ENCODE measurements around the gene SFMBT2.
"Not testable (repeated sequence)": the region's sequence is repeated elsewhere in the genome, so short reads cannot be mapped to it uniquely, and the experiment has no call there.

DNA sequence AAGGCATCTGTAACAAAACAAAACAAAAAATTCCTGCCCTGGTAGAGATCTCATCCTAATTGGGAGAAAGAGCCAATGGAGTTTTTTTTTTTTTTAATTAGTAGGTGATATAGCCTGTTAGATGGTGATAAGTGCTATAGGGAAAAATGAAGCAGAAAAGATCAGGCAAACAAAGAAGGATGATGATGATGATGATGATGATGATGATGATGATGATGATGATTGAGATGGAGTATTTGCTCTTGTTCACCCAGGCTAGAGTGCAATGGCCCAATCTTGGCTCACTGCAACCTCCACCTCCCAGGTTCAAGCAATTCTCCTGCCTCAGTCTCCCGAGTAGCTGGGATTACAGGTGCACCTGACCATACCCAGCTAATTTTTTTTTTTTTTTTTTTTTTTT is 22.7 kb downstream of the SFMBT2 start:
- TF ChIP-seq, protein P1, sequence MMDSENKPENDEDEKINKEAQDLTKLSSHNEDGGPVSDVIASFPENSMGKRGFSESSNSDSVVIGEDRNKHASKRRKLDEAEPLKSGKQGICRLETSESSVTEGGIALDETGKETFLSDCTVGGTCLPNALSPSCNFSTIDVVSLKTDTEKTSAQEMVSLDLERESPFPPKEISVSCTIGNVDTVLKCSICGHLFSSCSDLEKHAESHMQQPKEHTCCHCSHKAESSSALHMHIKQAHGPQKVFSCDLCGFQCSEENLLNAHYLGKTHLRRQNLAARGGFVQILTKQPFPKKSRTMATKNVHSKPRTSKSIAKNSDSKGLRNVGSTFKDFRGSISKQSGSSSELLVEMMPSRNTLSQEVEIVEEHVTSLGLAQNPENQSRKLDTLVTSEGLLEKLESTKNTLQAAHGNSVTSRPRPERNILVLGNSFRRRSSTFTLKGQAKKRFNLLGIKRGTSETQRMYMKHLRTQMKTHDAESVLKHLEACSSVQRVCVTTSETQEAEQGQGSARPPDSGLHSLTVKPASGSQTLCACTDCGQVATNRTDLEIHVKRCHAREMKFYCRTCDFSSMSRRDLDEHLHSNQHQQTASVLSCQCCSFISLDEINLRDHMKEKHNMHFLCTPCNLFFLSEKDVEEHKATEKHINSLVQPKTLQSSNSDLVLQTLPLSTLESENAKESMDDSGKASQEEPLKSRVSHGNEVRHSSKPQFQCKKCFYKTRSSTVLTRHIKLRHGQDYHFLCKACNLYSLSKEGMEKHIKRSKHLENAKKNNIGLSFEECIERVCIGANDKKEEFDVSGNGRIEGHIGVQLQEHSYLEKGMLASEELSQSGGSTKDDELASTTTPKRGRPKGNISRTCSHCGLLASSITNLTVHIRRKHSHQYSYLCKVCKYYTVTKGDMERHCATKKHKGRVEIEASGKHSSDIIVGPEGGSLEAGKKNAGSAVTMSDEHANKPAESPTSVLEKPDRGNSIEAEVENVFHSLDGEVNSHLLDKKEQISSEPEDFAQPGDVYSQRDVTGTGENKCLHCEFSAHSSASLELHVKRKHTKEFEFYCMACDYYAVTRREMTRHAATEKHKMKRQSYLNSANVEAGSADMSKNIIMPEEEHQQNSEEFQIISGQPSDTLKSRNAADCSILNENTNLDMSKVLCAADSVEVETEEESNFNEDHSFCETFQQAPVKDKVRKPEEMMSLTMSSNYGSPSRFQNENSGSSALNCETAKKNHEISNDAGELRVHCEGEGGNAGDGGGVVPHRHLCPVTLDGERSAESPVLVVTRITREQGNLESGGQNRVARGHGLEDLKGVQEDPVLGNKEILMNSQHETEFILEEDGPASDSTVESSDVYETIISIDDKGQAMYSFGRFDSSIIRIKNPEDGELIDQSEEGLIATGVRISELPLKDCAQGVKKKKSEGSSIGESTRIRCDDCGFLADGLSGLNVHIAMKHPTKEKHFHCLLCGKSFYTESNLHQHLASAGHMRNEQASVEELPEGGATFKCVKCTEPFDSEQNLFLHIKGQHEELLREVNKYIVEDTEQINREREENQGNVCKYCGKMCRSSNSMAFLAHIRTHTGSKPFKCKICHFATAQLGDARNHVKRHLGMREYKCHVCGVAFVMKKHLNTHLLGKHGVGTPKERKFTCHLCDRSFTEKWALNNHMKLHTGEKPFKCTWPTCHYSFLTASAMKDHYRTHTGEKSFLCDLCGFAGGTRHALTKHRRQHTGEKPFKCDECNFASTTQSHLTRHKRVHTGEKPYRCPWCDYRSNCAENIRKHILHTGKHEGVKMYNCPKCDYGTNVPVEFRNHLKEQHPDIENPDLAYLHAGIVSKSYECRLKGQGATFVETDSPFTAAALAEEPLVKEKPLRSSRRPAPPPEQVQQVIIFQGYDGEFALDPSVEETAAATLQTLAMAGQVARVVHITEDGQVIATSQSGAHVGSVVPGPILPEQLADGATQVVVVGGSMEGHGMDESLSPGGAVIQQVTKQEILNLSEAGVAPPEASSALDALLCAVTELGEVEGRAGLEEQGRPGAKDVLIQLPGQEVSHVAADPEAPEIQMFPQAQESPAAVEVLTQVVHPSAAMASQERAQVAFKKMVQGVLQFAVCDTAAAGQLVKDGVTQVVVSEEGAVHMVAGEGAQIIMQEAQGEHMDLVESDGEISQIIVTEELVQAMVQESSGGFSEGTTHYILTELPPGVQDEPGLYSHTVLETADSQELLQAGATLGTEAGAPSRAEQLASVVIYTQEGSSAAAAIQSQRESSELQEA (CRISPR knock-in tag; IDR thresholded peaks at IDR 0.05; ENCODE audit: not compliant biosample characterization): not testable (repeated sequence)
- TF ChIP-seq HNF4A (CRISPR knock-in tag; IDR thresholded peaks at IDR 0.05); CREB1 (CRISPR knock-in tag; IDR thresholded peaks at IDR 0.05); ZMYM3 (CRISPR knock-in tag; IDR thresholded peaks at IDR 0.05); TARDBP (CRISPR knock-in tag; IDR thresholded peaks at IDR 0.05); POLR2AphosphoS5 (IDR thresholded peaks at IDR 0.05; ENCODE audit: low read depth, low read length); ZNF644 (CRISPR knock-in tag; IDR thresholded peaks at IDR 0.05; ENCODE audit: low read depth); CHD4 (IDR thresholded peaks at IDR 0.05; ENCODE audit: borderline replicate concordance, low read length): not testable (repeated sequence)
- TF ChIP-seq CREB1 (IDR thresholded peaks at IDR 0.05): peak; percentile 79
- TF ChIP-seq, protein P2, sequence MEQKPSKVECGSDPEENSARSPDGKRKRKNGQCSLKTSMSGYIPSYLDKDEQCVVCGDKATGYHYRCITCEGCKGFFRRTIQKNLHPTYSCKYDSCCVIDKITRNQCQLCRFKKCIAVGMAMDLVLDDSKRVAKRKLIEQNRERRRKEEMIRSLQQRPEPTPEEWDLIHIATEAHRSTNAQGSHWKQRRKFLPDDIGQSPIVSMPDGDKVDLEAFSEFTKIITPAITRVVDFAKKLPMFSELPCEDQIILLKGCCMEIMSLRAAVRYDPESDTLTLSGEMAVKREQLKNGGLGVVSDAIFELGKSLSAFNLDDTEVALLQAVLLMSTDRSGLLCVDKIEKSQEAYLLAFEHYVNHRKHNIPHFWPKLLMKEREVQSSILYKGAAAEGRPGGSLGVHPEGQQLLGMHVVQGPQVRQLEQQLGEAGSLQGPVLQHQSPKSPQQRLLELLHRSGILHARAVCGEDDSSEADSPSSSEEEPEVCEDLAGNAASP (CRISPR knock-in tag; IDR thresholded peaks at IDR 0.05; ENCODE audit: borderline replicate concordance): not testable (repeated sequence)

All from HepG2 (cell line).